ENCODE data around the gene ATP8A2.

GRCh38 chr13:25561812-25562211 is 190.0 kb downstream of the ATP8A2 start:
- TF ChIP-seq CTCF (IDR thresholded peaks at IDR 0.05) (no peak), POLR2A (IDR thresholded peaks at IDR 0.05) (no peak)

Data from heart left ventricle (tissue), 13 donors.